ELF-1 (cell line): ENCODE results near the gene FLOT1.
"Not testable (repeated sequence)": the region's sequence is repeated elsewhere in the genome, so short reads cannot be mapped to it uniquely, and the experiment has no call there.

ENCODE experiments used
- DNase-seq: peaks from one replicate; pipeline ENCODE4 v3.0.0-alpha.2; 2016; ENCODE audit warnings: low read depth, low spot score

The FLOT1 gene

DNA sequence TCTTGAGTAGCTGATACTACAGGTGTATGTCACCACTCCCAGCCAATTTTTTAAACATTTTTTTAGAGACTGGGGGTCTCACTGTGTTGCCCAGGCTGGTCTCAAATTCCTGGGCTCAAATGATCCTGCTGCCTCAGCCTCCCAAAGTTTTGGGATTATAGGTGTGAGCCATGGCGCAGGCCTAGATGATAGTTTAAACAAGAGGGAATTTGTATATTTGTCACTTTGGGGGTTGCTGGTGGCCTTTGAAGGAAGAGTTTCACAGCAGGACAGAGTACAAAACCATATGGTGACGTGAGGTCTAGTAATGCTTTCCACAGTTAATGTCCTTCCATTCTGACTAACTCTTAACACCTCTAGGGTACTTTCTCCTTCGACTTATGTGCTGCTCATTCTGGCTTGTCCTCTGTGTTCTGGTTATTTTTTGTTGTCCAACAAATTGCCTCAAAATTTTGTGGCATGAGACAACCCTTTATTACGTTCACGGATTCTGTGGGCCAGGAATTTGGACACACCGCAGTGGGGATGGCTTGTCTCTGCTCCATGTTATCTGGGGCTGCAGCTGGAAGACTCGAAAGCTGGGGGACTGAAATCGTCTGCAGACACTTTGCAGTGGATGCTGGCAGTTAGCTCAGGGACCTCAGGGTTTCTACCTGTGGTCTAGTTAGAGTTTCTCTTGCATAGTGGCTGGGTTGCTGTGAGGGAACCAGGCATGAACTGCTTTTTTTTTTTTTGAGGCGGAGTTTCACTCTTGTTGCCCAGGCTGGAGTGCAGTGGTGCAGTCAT lies 24.9 kb upstream of the FLOT1 start:
- DNase-seq = no peak

DNA sequence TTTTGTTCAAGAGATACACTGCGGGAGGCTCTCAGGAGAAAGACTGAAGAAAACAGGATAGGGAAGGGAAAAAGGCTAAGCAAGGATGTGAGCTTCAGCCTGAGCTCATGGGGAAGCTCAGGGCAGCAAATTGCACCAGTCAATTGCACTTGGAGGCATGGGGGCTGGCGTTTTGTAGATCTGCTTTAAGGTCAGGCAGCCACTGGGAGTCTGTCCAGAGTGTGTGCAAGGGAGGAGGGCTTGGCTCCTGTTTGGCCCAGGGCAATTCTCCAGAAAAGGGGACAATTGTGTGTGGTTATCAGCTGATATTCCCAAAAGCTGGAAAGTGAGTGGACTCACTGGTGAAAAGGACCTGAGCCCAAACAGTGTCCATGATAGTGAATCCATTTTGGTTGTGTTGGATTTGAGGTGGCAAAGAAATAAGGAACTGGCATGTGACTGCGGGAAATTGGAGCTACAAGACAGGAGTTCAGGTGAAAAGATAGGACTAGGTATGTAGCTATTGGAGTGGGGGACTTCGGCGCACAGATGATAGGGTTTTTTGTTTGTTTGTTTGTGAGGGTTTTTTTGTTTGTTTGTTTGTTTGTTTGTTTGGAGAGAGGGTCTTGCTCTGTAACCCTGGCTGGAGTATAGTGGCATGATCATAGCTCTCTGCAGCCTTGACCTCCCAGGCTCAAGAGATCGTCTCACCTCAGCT lies 24.1 kb upstream of the FLOT1 start:
- DNase-seq = peak; percentile 44

DNA sequence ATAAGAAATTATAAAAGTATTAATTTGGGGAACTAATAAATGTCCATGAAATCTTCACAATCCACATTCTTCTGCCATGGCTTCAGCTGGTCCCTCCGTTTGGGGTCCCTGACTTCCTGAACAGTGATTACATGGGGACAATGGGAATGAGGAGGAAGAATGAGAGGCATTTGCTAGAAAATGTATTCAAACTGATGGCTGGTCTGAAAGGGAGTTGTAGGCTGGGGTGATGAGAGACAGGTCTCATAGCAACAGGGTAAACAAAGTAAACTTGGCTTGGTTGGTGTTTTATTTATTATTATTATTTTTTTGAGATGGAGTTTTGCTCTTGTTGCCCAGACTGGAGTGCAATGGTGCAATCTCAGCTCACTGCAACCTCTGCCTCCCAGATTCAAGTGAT lies 23.0 kb upstream of the FLOT1 start:
- DNase-seq = not testable (repeated sequence)

DNA sequence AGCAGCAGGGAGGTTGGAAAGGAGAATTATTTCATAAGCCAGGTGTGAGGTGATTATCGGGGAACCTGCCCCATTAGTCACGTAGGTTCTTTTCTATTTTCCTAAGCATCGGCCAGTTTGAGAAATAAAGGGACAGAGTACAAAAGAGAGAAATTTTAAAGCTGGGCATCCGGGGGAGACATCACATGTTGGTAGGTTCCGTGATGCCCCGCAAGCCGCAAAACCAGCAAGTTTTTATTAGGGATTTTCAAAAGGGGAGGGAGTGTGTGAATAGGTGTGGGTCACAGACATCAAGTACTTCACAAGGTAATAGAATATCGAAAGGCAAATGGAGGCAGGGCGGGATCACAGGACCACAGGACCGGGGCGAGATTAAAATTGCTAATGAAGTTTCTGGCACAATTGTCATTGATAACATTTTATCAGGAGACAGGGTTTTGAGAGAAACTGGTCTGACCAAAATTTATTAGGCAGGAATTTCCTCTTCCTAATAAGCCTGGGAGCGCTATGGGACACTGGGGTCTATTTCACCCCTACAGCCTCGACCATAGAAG lies 22.1 kb upstream of the FLOT1 start:
- DNase-seq = not testable (repeated sequence)

DNA sequence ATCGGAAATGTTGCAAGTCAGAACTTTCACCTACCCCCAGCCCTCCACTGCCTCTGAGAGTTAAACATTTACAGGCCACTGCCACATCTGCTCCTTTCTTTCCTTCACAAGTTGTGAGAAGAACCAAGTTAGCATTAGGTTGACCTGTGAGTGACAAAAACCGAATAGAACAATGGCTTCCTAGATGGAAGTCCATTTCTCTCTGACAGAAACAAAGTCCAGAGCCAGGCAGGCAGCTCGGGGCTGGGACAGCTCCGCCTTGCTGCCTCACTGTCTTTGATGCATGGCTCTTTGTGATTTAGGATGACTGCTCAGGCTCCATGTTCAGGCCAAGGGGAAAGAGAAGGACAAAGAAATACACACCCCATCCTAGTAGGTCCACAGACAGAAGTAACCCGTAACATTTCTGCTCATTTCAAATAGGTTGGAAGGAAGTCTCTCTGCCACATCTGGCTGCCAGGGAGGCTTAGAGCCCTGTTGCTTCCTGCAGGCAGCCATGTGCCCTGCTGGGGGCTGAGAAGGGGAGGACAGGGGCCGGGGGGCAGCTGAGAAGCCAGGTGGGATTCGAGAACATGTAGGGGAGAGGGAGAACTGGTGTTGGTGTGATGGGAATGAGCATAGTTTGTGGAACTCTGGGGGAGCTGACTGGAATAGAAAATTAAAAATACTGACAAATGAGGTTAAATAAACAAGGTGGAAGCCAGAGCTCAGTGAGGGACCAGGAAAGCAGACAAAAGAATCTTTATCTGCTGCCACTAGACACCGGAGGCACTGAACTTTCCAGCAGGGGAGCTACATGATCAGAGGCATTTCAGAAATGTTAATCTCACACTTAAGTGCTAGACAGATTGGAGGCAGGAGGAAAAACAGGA lies 21.4 kb upstream of the FLOT1 start:
- peak; percentile 72 for DNase-seq

DNA sequence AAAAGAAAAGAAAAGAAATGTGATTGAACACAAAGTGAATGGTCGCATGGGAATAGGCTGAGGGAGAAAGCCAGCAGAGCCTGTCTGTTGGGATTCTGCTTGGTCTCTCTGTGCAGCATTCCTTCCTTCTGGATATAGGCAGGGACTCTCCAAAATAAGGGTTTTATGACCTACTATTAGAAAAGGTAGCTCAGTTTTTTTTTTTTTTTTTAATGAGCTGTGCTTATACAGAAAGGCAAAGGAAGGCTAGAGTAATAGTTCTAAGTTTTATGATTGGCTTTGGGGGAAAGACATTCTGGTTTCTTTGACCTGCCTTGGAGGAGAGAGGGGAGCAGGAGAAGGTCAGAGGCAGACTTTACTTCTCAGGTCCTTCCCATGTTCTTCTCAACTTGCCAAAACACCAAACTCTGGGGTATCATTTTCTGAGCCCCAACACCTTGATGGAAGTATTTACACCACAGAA lies 20.7 kb upstream of the FLOT1 start:
- DNase-seq = peak; percentile 47

DNA sequence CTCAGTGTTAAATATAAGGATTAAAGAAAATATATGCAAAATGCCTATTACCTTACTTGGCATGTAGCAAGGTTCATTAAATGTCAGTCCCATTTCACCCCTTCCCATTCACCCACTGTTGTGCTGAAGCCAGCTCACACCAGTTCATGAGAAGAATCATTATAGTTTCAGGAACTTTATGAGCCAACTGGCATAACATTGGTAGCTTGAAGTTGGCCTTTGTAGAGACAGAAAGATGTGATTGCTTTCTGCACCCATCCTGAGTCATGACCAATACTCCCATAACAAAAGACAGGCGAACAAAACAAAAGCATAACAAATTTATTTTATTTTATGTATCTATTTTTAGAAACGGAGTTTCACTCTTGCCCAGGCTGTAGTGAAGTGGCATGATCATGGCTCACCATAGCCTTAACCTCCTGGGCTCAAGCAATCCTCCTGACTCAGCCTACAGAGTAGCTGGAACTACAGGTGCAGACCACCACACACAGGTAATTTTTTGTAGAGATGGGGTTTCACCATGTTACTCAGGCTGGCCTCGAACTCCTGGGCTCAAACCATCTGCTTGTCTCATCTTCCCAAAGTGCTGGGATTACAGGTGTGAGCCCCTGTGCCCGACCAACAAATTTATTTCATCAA lies 19.4 kb upstream of the FLOT1 start:
- no peak for DNase-seq

DNA sequence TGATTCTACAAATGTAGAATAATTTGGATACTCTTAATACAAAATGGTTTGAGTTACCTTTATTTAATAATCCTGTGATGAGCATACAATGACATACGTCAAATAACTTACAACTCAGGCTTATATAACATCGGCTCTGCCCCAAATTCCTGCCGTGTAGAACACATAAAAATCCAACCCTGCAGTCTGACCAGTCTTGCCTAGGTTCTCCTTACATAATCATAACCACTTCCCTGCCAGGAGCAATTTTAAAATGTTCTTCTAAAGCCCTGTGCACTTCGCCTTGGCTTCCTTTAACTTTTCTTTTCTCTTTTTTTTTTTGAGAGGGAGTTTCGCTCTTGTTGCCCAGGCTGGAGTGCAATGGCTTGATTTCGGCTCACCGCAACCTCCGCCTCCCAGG lies 18.1 kb upstream of the FLOT1 start:
- DNase-seq = no peak

DNA sequence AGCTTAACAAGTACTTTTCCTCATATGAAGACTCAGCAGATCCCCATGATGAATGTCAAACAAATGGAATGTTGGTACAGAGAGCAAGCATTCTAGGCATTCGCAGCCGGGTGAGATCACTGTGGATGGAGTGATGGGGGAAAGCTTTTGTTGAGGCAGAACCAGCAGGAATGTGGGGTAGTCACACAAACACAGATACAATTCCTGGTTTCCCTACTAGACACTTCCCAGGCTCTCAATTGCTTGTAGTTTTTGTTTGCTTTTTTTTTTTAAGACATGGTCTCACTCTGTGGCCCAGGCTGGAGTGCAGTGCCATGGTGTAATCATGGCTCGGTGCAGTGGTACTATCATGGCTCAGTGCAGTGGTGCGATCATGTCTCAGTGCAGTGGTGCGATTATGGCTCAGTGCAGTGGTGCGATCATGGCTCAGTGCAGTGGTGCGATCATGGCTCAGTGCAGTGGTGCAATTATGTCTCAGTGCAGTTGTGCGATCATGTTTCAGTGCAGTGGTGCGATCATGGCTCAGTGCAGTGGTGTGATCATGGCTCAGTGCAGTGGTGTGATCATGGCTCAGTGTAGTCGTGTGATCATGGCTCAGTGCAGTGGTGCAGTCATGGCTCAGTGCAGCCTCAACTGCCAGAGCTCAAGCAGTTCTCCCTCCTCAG lies 17.2 kb upstream of the FLOT1 start:
- DNase-seq = peak; percentile 79

DNA sequence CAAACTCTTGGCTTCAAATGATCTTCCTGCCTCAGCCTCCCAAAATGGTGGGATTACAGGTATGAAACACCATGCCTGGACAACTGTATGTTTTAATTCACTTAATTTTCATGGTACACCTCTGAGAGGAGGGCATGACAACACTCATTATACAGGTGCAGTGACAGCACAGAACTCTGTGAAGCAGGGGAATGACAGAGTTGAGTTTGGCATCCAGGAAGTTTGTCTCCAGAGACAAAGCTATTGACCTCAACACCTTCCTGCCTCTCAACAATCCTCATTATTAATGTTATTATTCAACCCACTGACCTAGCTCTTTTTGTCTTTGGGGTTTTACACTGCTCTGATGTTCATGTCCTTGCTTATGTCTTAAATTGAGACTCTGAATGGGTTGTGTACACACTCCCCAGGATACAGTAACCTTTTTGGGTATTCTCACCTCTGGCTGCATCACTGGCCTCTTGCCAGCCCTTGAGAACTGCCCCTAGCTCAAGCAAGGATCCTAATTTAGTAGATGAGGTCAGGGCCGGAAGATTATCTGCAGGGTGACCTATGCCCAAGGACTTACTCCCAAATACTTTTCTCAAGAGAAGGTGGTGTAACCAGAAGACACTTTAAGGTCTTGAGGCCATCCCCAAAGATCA lies 14.9 kb upstream of the FLOT1 start:
- no peak for DNase-seq

DNA sequence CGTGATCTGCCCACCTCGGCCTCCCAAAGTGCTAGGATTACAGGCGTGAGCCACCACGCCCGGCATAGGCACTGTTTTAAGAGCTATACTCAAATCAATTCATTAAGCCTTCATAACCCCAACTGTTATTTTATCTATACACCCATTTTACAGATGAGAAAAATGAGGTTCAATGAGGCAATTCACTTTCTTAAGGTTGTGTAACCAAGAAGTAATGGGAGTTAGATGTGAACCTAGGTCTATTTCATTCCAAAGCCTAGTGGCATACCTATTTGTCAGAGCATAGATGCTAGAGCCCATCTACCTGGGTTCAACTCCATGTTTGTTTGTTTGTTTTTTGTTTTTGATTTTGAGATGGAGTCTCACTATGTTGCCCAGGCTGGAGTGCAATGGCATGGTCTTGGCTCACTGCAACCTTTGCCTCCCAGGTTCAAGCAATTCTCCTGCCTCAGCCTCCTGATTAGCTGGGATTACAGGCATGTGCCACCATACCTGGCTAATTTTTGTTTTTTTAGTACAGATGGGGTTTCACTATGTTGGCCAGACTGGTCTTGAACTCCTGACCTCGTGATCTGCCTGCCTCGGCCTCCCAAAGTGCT lies 14.0 kb upstream of the FLOT1 start:
- DNase-seq = not testable (repeated sequence)

DNA sequence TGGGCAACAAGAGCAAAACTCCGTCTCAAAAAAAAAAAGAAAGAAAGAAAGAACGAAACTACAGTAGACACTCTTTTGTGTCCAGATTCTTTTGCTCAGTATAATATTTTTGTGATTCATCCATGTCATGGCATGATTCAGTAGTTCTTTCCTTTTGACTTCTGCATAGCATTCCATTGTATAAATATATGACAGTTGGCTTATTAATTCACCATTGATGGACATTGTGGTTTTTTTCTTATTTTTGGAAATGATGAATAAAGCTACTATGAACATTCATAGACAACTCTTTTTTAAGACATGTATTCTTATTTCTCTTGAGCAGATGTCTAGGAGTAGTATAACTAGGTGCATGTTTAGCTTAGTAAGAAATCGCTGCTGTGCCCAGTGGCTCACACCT lies 12.1 kb upstream of the FLOT1 start:
- DNase-seq = no peak

DNA sequence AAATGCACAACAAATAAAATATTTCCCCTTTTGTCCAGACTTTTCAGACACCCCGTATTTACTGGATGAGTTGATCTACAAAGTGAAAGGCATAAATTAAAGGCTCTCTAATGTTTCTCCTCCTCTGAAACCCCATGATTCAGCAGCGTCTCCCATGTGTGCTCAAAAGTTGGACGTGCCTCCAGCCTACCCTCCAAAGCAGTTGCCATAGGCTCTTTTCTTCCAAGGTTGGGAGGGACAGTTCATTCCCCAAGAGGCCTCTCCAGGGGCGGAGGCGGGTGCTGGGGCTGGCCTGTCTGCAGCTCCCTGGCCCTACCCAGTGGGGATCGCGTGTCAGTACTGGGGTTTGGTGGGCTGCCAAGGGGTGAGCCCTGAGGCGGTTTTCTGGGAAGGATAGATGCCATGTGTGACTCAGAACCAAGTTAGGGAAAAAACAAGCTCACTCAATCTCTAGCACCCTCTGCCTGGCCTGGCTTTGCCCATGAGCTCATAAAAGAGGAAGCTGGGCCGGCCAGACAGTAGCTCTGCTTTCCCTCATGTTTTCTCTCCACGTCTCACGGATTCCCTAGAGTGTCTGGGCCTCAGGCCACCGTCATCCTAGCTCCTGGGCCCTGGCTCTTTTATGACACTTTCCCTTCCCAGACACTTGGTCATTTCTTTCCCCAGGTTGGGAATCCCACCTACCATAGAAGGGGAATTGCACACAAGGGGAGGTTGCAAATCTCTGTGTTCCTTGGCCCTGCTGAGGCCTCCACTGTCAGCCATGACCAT lies 9.9 kb upstream of the FLOT1 start:
- DNase-seq = peak; percentile 78

DNA sequence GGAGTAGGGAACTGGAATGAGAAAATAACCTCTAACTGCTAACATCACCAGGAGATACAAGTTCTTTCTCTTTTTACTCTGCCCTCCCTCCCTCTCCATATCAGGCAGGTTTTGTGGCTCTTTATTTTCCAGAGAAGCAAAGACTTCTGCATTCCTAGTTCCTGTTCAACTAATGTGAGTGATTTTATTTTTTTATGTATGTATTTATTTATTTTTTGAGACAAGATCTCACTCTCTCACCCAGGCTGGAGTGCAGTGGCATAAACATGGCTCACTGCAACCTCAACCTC lies 7.8 kb upstream of the FLOT1 start:
- no peak for DNase-seq

DNA sequence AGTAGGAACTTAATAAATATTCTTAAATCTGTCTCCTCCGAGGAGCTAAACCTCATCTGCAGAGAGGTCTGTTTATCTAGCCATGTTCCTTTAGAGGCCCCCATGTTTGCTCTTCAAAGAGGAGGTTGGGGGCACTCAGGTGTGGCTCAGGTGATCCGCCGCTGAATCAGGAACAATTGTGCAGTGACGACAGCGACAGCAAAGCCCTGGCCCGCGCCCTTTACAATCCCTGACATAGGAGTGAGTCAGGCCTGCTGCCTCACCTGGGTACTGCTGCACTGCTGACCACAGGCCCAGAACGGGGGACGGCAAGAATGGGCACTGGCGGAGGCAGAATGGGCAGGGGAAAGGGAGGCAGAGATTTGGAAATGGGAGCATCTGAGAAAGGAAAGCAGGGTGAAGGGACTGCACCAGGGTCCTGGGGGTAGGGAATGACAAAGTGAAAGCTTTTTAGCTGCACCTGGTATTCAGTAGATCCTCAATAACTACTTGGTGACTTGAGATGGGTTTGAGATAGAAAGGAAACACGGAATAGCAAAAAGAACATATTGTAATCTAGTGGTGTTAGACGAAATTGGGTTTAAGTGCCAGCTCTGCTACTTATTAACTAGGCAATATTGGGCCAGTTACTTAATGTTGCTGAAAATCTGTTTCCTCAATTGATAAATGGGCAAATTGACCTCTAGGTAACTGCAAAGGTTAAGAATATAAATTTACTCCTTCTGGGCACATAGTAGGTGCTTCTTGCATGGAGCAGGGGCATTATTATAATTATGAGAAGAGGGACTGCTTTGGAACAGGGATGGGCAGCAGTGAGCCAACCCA lies 7.3 kb upstream of the FLOT1 start:
- no peak for DNase-seq

DNA sequence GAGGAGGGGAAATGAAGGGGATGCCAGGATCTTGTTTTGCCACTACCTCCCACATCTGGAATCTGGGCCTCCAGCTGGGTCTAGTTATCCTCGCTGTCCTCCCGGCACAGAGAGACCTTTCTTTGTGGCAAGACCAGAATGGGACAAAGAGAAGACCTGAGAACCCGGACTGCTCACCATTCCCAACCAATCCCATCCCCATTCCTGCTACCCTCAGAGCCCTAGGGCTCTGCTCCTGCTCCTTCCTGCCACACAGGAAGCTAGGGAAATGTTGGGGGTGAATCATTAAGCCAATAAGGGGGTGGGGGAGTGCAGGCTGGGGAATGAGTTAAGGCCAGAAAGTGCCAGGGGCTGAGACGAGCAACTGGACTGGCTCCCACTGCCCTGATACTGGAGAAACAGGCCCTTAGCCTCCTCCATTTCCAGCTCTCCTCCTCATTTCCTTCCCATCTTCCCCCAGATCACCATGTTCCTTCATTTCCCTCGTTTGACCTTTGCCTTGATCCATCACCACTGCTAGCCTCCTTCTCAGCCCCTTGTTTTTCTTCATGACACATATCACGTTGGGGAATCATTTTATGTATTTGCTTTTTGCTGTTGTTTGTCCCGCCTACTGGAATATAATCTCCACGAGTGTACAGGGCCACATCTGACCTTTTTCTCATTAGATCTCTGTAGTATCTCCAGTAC lies 6.5 kb upstream of the FLOT1 start:
- no peak for DNase-seq

DNA sequence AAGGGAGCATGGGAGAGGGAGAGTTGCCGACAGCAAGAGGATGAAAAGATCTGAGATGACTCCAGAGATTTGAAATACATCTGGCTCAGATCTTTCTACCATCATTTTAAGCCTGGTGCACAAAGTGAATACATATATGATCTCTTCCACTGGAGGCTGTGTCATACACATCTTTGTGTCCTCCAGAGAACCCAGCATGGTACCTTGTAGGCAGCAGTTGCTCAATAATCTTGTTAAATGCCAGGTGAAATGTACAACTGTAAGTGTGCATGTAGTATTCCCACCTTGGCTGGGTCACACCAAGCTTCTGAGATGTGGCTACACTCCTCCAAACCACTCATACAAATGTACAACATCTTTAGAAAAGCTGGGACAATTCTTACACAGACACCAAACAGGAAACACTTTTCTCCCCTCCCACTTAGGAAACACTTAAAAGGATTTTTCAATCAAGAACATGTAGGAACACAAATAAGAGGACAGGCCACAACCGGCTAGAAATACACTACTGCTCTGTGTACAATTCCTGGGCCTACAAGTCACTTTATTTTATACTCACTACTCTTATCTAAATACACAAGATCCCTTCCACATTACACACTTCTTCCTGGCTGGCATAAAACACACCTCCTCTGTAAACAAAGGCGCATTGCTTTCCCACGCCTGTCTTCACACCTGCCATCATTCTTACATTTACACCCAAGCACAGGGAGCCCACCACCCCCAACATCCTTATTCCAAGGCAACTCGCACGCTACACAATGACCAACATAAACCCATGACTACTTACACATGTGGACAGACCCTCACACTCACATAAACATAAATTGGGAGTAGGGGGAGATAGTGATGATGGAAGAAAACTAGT lies 5.6 kb upstream of the FLOT1 start:
- no peak for DNase-seq
